Spleen (tissue), 7 donors: ENCODE measurements around the gene SLIT3.

Experiments used
- POLR2A ChIP-seq, 3 donors: fragments of 450-650 bp; IDR thresholded peaks; one replicate each; pipeline ENCODE4 v1.5.1; 2017; ENCODE audit warnings: antibody characterized with exemption in 3 of 3, mild to moderate bottlenecking in 1 of 3
- POLR2AphosphoS5 ChIP-seq, 3 donors: sonication (generic); formaldehyde crosslinking; IDR thresholded peaks; one replicate each; pipeline ENCODE4 v1.5.1; 2017; ENCODE audit warnings: antibody characterized with exemption in 3 of 3
- TF ChIP-seq, protein P1 (sequence below), 11 experiments: fragments of 200-600 bp in 7 of 11; fragments of 450-650 bp in 4 of 11; sonication (generic) in 4 of 11; IDR thresholded peaks in 8 of 11; conservative IDR thresholded peaks in 3 of 11; 1 replicate in 7 of 11; 2 replicates in 4 of 11; pipeline versions ENCODE4 v1.4.0 to v1.8.0; 2016 to 2021; ENCODE audit warnings: antibody characterized with exemption in 11 of 11, inconsistent platforms in 4 of 11, mild to moderate bottlenecking in 1 of 11
- donor health status: DM: no; HTN: no; CAD: no; lungs with moderate emphysema.
- donor health status: DM: no; HTN: no; CAD: no.
- donor health status: DM: no; HTN: no; CAD: no.

DNA sequence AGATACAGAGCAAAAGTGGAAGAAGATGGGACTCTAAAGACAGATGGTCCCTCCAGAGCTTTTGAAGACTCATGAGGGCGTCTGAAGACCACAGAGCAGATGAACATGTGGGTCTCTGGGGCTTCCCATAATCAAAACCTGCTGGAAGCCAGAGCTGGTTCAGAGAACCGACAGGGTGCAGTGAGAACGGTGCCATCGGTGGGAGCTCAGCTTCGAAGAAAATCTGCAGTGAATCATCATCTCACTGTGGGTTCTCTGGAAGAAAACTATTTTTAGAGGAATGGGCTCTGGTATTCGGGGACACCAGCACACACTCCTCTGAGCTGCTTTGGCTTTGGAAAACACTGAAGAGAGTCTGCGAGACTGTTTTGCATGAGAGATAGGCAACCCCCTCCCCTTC, 499.4 kb downstream of the SLIT3 start:
- TF ChIP-seq, protein P1, sequence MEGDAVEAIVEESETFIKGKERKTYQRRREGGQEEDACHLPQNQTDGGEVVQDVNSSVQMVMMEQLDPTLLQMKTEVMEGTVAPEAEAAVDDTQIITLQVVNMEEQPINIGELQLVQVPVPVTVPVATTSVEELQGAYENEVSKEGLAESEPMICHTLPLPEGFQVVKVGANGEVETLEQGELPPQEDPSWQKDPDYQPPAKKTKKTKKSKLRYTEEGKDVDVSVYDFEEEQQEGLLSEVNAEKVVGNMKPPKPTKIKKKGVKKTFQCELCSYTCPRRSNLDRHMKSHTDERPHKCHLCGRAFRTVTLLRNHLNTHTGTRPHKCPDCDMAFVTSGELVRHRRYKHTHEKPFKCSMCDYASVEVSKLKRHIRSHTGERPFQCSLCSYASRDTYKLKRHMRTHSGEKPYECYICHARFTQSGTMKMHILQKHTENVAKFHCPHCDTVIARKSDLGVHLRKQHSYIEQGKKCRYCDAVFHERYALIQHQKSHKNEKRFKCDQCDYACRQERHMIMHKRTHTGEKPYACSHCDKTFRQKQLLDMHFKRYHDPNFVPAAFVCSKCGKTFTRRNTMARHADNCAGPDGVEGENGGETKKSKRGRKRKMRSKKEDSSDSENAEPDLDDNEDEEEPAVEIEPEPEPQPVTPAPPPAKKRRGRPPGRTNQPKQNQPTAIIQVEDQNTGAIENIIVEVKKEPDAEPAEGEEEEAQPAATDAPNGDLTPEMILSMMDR (IDR thresholded peaks at IDR 0.05 in 8 of 11, conservative IDR thresholded peaks at IDR 0.05 in 3 of 11): no peak
- TF ChIP-seq POLR2AphosphoS5 (IDR thresholded peaks at IDR 0.05): no peak
- no peak for TF ChIP-seq POLR2A (IDR thresholded peaks at IDR 0.05)
